A673 (cell line): ENCODE measurements around the gene IP6K1. TPM values are rescaled to one million over a fixed set of nuclear protein-coding genes. Genes with fewer than 3 reads are reported as not detected.

Source experiments
- BruUV-seq: library from RNA; stranded (reverse); fragments of 400-500 nt; replicated peaks from 2 replicates; lab custom pipeline; 2021; lab: Mats Ljungman, UMichigan
- CTCF ChIA-PET: fragments of 300-600 bp; sonication (Branson Sonifier 250); formaldehyde crosslinking; loops from one replicate; lab custom pipeline; 2022; ENCODE audit warnings: antibody characterized with exemption; lab: Charles Lee
- POLR2A ChIA-PET: fragments of 300-600 bp; sonication (Branson Sonifier 250); formaldehyde crosslinking; loops from one replicate; lab custom pipeline; 2022; ENCODE audit warnings: antibody characterized with exemption; ENCODE audit not compliant: low non-redundant PET; lab: Charles Lee
- DNase-seq: peaks from one replicate; pipeline ENCODE4 v3.0.0-alpha.2; 2015; ENCODE audit warnings: low spot score
- H3K27ac ChIP-seq: fragments of 200-600 bp; sonication (generic); 2 replicates; pipeline ENCODE4 v1.5.1; 2016; ENCODE audit warnings: mixed run types, low read depth, mild to moderate bottlenecking, mixed read lengths, antibody characterized with exemption, low read length; ENCODE audit not compliant: poor library complexity, severe bottlenecking
- H3K27me3 ChIP-seq: fragments of 200-600 bp; sonication (generic); replicated peaks from 2 replicates; pipeline ENCODE4 v1.6.1; 2017; ENCODE audit warnings: mixed run types, low read depth, mild to moderate bottlenecking, mixed read lengths, antibody characterized with exemption, low read length; ENCODE audit not compliant: insufficient read depth, poor library complexity
- H3K36me3 ChIP-seq: fragments of 200-600 bp; sonication (generic); 2 replicates; pipeline ENCODE4 v1.6.1; 2016; ENCODE audit warnings: mixed run types, mild to moderate bottlenecking, mixed read lengths, antibody characterized with exemption, low read length; ENCODE audit not compliant: insufficient read depth, poor library complexity, severe bottlenecking
- H3K4me1 ChIP-seq: fragments of 200-600 bp; sonication (generic); 2 replicates; pipeline ENCODE4 v1.6.1; 2017; ENCODE audit warnings: mixed run types, mild to moderate bottlenecking, mixed read lengths, antibody characterized with exemption, low read length; ENCODE audit not compliant: insufficient read depth, poor library complexity, severe bottlenecking
- H3K4me3 ChIP-seq: fragments of 200-600 bp; sonication (generic); 2 replicates; pipeline ENCODE4 v1.5.1; 2016; ENCODE audit warnings: low read depth, mixed run types, mild to moderate bottlenecking, mixed read lengths, low read length; ENCODE audit not compliant: poor library complexity, severe bottlenecking
- H3K9me3 ChIP-seq: fragments of 200-600 bp; sonication (generic); 2 replicates; pipeline ENCODE4 v1.6.1; 2016; ENCODE audit warnings: mixed run types, low read depth, mild to moderate bottlenecking, mixed read lengths, antibody characterized with exemption, low read length; ENCODE audit not compliant: poor library complexity, severe bottlenecking
- EZH2 ChIP-seq: fragments of 200-600 bp; sonication (generic); IDR thresholded peaks from 2 replicates; pipeline ENCODE4 v1.6.1; 2017; ENCODE audit warnings: borderline replicate concordance, low read depth, mild to moderate bottlenecking, mixed read lengths, antibody characterized with exemption, low read length; ENCODE audit not compliant: poor library complexity, severe bottlenecking
- intact Hi-C: fragments of 100-400 bp; cut with micrococcal nuclease; formaldehyde crosslinking; loops from one replicate; pipeline ENCODE4 v1.10.0; 2022; ENCODE audit not compliant: unreplicated experiment
- total RNA-seq: library from RNA; stranded (reverse); gene quantifications from 2 replicates; pipeline ENCODE4 v1.2.3, GENCODE V29; 2021
- TF ChIP-seq, protein P1 (sequence below): fragments of 300-800, 200-600 bp; sonication (generic); conservative IDR thresholded peaks from 2 replicates; pipeline ENCODE4 v1.5.1; 2017; ENCODE audit warnings: low read depth, mild to moderate bottlenecking, antibody characterized with exemption, low read length, moderate library complexity, mixed read lengths

The IP6K1 gene
- total RNA-seq, 1 experiment from 2014 or later = 29.0 TPM

DNA sequence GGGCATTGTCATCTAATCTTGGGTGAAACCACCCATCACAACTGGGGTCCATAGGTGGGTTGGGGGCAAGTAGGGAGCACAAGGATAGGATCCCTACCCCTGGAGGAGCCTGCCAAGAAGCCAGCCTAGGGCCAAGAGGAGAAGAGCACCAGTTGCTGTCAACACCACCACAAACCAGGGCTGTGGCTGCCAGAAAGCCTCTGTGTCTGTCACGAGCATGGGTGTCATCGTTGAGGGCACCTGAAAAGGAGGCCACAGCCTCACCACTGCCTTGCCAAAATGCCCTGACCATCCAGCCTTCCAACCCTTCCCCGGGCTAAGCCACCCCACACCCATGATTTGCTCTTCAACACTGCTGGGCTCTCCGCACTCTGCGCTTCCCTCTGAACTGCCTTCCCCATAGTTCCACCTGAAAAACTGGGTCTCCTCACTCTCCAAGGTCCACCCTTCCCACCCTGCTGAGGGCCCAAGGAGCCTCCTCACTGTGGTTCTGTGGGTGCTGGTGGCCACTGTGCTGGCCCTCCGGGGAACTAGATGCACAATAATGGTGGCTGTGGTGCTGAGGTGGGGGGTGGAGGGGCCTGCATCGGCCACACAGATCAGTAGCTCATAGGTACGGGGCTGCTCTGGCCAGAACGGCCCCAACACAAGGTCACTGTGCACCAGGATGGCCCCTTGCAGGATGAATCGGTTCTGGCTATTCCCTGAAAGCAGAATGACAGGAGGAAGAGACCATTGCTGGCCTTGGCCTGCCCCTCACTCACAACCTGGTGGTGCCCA lies 6.2 kb upstream of the IP6K1 start:
- H3K4me3 ChIP-seq = no peak overlapping the region
- POLR2A ChIA-PET = interaction anchor here (0.6 kb wide), 1 partner anchor 192 kb away, joined by 3 read pairs; no protein-coding TSS in a partner anchor
- no peaks in the 10 kb centered on the region for H3K27me3 ChIP-seq
- no peaks in the 10 kb centered on the region for H3K4me1 ChIP-seq
- DNase-seq = no peak
- H3K36me3 ChIP-seq = no peaks in the 10 kb centered on the region
- no TSS peak for BruUV-seq
- intact Hi-C loops = no loop called here
- CTCF ChIA-PET = no interaction called here
- H3K9me3 ChIP-seq = no peaks in the 10 kb centered on the region
- H3K27ac ChIP-seq = no peak overlapping the region
- TF ChIP-seq, protein P1, sequence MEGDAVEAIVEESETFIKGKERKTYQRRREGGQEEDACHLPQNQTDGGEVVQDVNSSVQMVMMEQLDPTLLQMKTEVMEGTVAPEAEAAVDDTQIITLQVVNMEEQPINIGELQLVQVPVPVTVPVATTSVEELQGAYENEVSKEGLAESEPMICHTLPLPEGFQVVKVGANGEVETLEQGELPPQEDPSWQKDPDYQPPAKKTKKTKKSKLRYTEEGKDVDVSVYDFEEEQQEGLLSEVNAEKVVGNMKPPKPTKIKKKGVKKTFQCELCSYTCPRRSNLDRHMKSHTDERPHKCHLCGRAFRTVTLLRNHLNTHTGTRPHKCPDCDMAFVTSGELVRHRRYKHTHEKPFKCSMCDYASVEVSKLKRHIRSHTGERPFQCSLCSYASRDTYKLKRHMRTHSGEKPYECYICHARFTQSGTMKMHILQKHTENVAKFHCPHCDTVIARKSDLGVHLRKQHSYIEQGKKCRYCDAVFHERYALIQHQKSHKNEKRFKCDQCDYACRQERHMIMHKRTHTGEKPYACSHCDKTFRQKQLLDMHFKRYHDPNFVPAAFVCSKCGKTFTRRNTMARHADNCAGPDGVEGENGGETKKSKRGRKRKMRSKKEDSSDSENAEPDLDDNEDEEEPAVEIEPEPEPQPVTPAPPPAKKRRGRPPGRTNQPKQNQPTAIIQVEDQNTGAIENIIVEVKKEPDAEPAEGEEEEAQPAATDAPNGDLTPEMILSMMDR = no peak
- no peak for TF ChIP-seq EZH2

DNA sequence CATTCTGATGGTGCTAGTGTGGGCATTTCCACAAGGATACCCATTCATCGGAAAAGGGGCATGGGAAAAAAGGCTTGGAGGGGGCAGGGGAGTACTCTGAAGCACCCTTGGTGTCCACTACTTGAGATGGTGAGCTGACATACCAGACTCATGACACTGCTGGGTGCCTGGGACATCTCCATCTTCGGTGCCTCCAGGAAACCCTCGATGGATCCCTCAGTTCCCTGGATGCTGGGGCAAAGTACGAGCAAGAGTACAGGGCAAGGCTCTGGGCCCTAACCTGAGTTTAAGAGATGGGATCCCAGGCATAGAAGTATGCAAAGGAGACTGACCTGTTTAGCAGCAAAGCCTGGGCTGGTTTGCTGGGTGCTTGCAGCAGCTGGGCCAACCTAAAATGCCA lies 5.2 kb upstream of the IP6K1 start:
- ChIA-PET CTCF (interaction anchor here (0.7 kb wide), 1 partner anchor 9 kb away, joined by 4 read pairs; no protein-coding TSS in a partner anchor), POLR2A (no interaction called here)
- Histone ChIP-seq H3K4me1 (no peaks in the 10 kb centered on the region), H3K27me3 (no peaks in the 10 kb centered on the region), H3K36me3 (no peaks in the 10 kb centered on the region), H3K4me3 (no peak overlapping the region), H3K27ac (no peak overlapping the region), H3K9me3 (no peaks in the 10 kb centered on the region)
- intact Hi-C loops = no loop called here
- no TSS peak for BruUV-seq
- no peak for DNase-seq
- TF ChIP-seq EZH2 = no peak
- TF ChIP-seq, protein P1 = no peak

DNA sequence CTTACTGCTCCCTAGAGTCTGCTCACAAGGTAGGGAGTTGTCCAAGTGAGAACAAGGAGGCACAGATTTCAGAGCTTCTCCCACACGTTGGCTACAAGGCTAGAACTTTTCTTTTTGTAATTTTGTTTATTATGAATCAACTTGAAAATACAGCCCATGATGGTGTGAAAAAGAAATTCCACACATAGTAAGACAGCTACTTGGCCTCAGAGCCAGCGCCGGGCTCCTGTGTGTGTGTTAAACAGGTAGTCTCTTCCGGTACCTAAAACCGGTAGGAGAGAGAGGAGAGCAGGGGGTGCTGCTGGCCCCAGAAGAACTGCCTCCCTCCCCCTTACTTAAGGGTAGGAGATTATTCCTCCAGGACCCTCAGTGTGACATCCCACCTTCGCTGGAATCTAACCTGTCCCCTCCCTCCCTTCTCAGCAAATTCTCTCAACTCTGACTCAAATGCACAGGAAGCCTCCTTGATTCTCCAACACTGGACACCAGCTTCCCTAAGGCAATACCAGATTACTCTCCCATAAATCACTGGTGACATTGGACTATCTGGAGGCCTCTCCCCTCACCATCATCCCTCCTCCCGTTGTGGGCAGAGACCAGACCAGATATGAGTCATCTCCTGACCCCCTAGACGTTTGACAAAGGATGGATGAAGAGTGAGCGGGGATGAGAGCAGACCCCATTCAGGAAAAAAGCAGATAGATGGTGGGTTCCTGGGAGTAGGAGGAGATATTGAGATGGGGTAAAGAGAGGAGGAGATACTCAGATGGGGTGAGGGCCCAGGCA lies 4.5 kb upstream of the IP6K1 start:
- Histone ChIP-seq H3K4me1 (no peaks in the 10 kb centered on the region), H3K4me3 (no peak overlapping the region), H3K36me3 (no peaks in the 10 kb centered on the region), H3K9me3 (no peaks in the 10 kb centered on the region), H3K27ac (no peak overlapping the region), H3K27me3 (no peaks in the 10 kb centered on the region)
- DNase-seq = no peak
- BruUV-seq = no TSS peak
- TF ChIP-seq, protein P1 = no peak
- TF ChIP-seq EZH2 = no peak
- CTCF ChIA-PET = interaction anchor here (0.7 kb wide), 1 partner anchor 10 kb away, joined by 4 read pairs; no protein-coding TSS in a partner anchor
- intact Hi-C loops = no loop called here
- POLR2A ChIA-PET = no interaction called here
